Mesangial cell (primary cell): Measurements from ENCODE around the gene NUP188. TPM values are rescaled to one million over a fixed set of nuclear protein-coding genes. Genes with fewer than 3 reads are reported as not detected.

Experiments
- total RNA-seq: library from RNA; depleted of rRNA; stranded (reverse); fragments of >200 nt; gene quantifications from 2 replicates; pipeline ENCODE4 v1.2.3, GENCODE V29; 2015

Gene NUP188
- total RNA-seq = 30.3 and 77.1 TPM in 2 replicates

GRCh38 chr9:128947527-128948301, at the start of gene NUP188, which contains the start of gene DOLK:
NUP188 (plus strand) TSS chr9:128947699; CDS start chr9:128947720, 21 bp downstream.
DOLK (minus strand) TSS chr9:128947603; CDS start chr9:128947303, 300 bp downstream.

GRCh38 chr9:128920381-128921058, 27.0 kb upstream of the NUP188 start, which contains the start of gene PHYHD1:
PHYHD1 (plus strand) TSS chr9:128920982; CDS start chr9:128922324, 1,342 bp downstream.

GRCh38 chr9:129028192-129028966, 80.9 kb downstream of the NUP188 start, which contains the start of gene SH3GLB2:
SH3GLB2 (minus strand) TSS chr9:129028331; CDS start chr9:129028154, 177 bp downstream.

GRCh38 chr9:129036241-129036922, 88.9 kb downstream of the NUP188 start, which contains the start of gene MIGA2:
MIGA2 (plus strand) TSS chr9:129036626; CDS start chr9:129040595, 3,969 bp downstream.

Other genes with a start within 250 kb of the NUP188 start
- gene PKN3, start 245.2 kb upstream of the NUP188 start, total RNA-seq = 7.6 and 23.8 TPM in 2 replicates
- gene ZDHHC12, start 223.6 kb upstream of the NUP188 start, total RNA-seq = 111 and 159 TPM in 2 replicates
- 24.0 and 72.0 TPM in 2 replicates for gene ZER1, start 175.8 kb upstream of the NUP188 start, total RNA-seq
- 13.7 and 18.9 TPM in 2 replicates for gene TBC1D13, start 160.4 kb upstream of the NUP188 start, total RNA-seq
- gene ENDOG, start 129.2 kb upstream of the NUP188 start, total RNA-seq = 32.8 and 39.4 TPM in 2 replicates
- 31.1 and 43.5 TPM in 2 replicates for gene SPOUT1, start 117.9 kb upstream of the NUP188 start, total RNA-seq
- gene KYAT1, start 65.7 kb upstream of the NUP188 start, total RNA-seq = 14.5 and 15.1 TPM in 2 replicates
- gene LRRC8A, start 65.6 kb upstream of the NUP188 start, total RNA-seq = 66.5 and 72.4 TPM in 2 replicates
- gene PHYHD1, start 26.7 kb upstream of the NUP188 start, total RNA-seq = 6.0 and 24.7 TPM in 2 replicates
- 26.7 and 27.7 TPM in 2 replicates for gene DOLK, start 96 bp upstream of the NUP188 start, total RNA-seq
- 56.5 and 82.0 TPM in 2 replicates for gene SH3GLB2, start 80.6 kb downstream of the NUP188 start, total RNA-seq
- 21.2 and 22.8 TPM in 2 replicates for gene MIGA2, start 88.9 kb downstream of the NUP188 start, total RNA-seq
- 14.8 and 22.3 TPM in 2 replicates for gene DOLPP1, start 133.4 kb downstream of the NUP188 start, total RNA-seq
- gene CRAT, start 163.1 kb downstream of the NUP188 start, total RNA-seq = 36.7 and 71.2 TPM in 2 replicates
- gene PTPA, start 163.7 kb downstream of the NUP188 start, total RNA-seq = 165 and 314 TPM in 2 replicates
- gene IER5L, start 230.6 kb downstream of the NUP188 start, total RNA-seq = 31.3 and 152 TPM in 2 replicates